Measurements from ENCODE around the gene ITPRIPL1.

- TF ChIP-seq CTCF (IDR thresholded peaks at IDR 0.05; ENCODE audit: poor library complexity, severe bottlenecking) (no peak), POLR2AphosphoS5 (IDR thresholded peaks at IDR 0.05) (no peak)
Observed at GRCh38 chr2:96291751-96292150, 33.4 kb upstream of the ITPRIPL1 start.

Measured in neural cell (in vitro differentiated cells).